Panc1 (cell line): ENCODE data around the gene METTL9. TPM values are rescaled to one million over a fixed set of nuclear protein-coding genes. Genes with fewer than 3 reads are reported as not detected.
"Not testable (repeated sequence)": the region's sequence is repeated elsewhere in the genome, so short reads cannot be mapped to it uniquely, and the experiment has no call there.

Experiments used
- ATAC-seq: fragments of 200-7000 bp; cut with Tn5 transposase; 2 replicates; pipeline ENCODE4 v1.9.1; 2020; ENCODE audit warnings: mild to moderate bottlenecking, moderate library complexity
- BruUV-seq: library from RNA; stranded (reverse); fragments of 400-500 nt; replicated peaks from 2 replicates; lab custom pipeline; 2021; lab: Mats Ljungman, UMichigan
- CTCF ChIA-PET: fragments of 300-600 bp; sonication (Branson Sonifier 250); formaldehyde crosslinking; loops from one replicate; lab custom pipeline; 2022; ENCODE audit warnings: antibody characterized with exemption; lab: Charles Lee
- POLR2A ChIA-PET: fragments of 300-600 bp; sonication (Branson Sonifier 250); formaldehyde crosslinking; loops from one replicate; lab custom pipeline; 2022; ENCODE audit warnings: antibody characterized with exemption; lab: Charles Lee
- DNase-seq: peaks from one replicate; pipeline ENCODE4 v3.0.0-alpha.2; 2010; ENCODE audit warnings: low read depth, low spot score
- H3K27ac ChIP-seq: 2 replicates; pipeline ENCODE4 v1.5.1; 2011; ENCODE audit warnings: mild to moderate bottlenecking, low read length, inconsistent platforms
- H3K27me3 ChIP-seq: fragments of 200-500 bp; sonication (Bioruptor generic); 2 replicates; pipeline ENCODE4 v1.6.0; 2014; ENCODE audit warnings: low read length, inconsistent platforms; ENCODE audit not compliant: control insufficient read depth, insufficient read depth
- H3K36me3 ChIP-seq: fragments of 200-500 bp; sonication (Bioruptor generic); 2 replicates; pipeline ENCODE4 v1.5.1; 2014; ENCODE audit warnings: inconsistent platforms, mild to moderate bottlenecking, low read length, moderate library complexity; ENCODE audit not compliant: control insufficient read depth, insufficient read depth
- H3K4me1 ChIP-seq: 2 replicates; pipeline ENCODE4 v1.5.1; 2011; ENCODE audit warnings: inconsistent platforms, mild to moderate bottlenecking, low read length, moderate library complexity; ENCODE audit not compliant: control insufficient read depth, insufficient read depth
- H3K4me3 ChIP-seq, 2 experiments: 2 replicates each; pipeline ENCODE4 v1.5.1; 2011 to 2012; ENCODE audit warnings: low read depth in 2 of 2, low read length in 2 of 2, mild to moderate bottlenecking in 2 of 2, inconsistent platforms in 1 of 2, moderate library complexity in 1 of 2
- H3K9me3 ChIP-seq: fragments of 200-500 bp; sonication (Bioruptor generic); 2 replicates; pipeline ENCODE4 v1.5.1; 2014; ENCODE audit warnings: low read depth, mild to moderate bottlenecking, inconsistent platforms, low read length, moderate library complexity; ENCODE audit not compliant: control insufficient read depth, insufficient read depth
- POLR2AphosphoS5 ChIP-seq: IDR thresholded peaks from 2 replicates; pipeline ENCODE4 v1.6.1; 2012; ENCODE audit warnings: mild to moderate bottlenecking, low read depth, low read length, moderate library complexity
- SIN3A ChIP-seq: IDR thresholded peaks from 2 replicates; pipeline ENCODE4 v1.6.1; 2012; ENCODE audit warnings: low read depth, mild to moderate bottlenecking, low read length, moderate library complexity, borderline replicate concordance; ENCODE audit not compliant: insufficient read depth
- TCF7L2 ChIP-seq: IDR thresholded peaks from 2 replicates; pipeline ENCODE4 v1.6.1; 2011; ENCODE audit warnings: mild to moderate bottlenecking, low read depth, low read length, inconsistent platforms
- in situ Hi-C: cut with HindIII; loops from 2 replicates; pipeline ENCODE4 v1.10.0; 2016; ENCODE audit warnings: low sequenced_read_pairs, low pct_unique_long_range_greater_than_20kb
- intact Hi-C: fragments of 100-400 bp; cut with micrococcal nuclease; formaldehyde crosslinking; loops from one replicate; pipeline ENCODE4 v1.10.0; 2022; ENCODE audit not compliant: unreplicated experiment
- total RNA-seq: library from RNA; stranded (reverse); gene quantifications from one replicate; pipeline ENCODE4 v1.2.1, GENCODE V29; 2021; ENCODE audit not compliant: unreplicated experiment
- TF ChIP-seq, protein P1 (sequence below): fragments of 450-650 bp; IDR thresholded peaks from 2 replicates; pipeline ENCODE4 v1.5.1; 2017; ENCODE audit warnings: mild to moderate bottlenecking
- TF ChIP-seq, protein P2 (sequence below), 2 experiments: IDR thresholded peaks; 2 replicates each; pipeline ENCODE4 v1.6.1; 2011 to 2012; ENCODE audit warnings: low read depth in 2 of 2, control low read depth in 1 of 2, low read length in 1 of 2, mild to moderate bottlenecking in 1 of 2, moderate library complexity in 1 of 2; ENCODE audit not compliant: insufficient read depth in 1 of 2

The METTL9 gene
- total RNA-seq, 1 experiment from 2014 or later: 86.1 TPM

DNA sequence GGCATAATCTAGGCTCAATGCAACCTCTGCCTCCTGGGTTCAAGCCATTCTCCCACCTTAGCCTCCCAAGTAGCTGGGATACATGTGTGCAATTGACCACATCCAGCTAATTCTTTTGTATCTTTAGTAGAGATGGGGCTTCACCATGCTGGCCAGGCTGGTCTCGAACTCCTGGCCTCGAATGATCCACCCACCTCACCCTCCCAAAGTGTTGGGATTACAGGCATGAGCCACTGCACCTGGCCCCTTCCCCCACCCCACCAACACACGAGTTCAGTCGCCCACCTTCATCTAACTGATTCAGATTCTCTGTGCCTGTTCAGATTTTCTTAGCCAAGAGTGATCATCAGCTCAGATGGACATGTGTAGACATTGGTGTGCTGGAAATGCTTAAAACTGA lies 25.0 kb upstream of the METTL9 start:
- CTCF ChIA-PET: no interaction called here
- BruUV-seq: no TSS peak
- in situ Hi-C loops: no loop called here

DNA sequence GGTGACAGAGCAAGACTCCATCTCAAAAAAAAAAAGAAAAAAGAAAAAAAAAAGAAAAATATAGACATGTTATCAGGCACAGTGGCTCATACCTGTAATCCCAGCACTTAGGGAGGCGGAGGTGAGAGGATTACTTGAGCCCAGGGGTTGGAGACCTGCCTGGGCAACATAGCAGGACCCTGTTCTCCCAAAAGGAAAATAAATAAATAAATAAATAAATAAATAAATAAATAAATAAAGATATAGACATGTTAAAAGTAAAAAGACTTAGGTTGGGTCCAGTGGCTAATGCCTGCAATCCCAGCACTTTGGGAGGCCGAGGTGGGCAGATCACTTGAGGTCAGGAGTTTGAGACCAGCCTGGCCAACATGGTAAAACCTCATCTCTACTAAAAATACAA lies 23.1 kb upstream of the METTL9 start:
- ATAC-seq, BruUV-seq, POLR2A ChIA-PET, H3K36me3 ChIP-seq, DNase-seq, H3K27me3 ChIP-seq, H3K4me1 ChIP-seq, H3K9me3 ChIP-seq, H3K4me3 ChIP-seq, intact Hi-C loops, in situ Hi-C loops, H3K27ac ChIP-seq: not testable (repeated sequence)
- CTCF ChIA-PET: interaction anchor here (0.7 kb wide), 1 partner anchor 13 kb away, joined by 4 read pairs; no protein-coding TSS in a partner anchor

More for the DNA sequence above, 25.0 kb upstream of the METTL9 start:
- Histone ChIP-seq H3K4me3 (no peak overlapping the region), H3K27ac (no peak overlapping the region), H3K36me3 (no peaks in the 10 kb centered on the region), H3K4me1 (no peaks in the 10 kb centered on the region), H3K9me3 (peaks cover 2% of the 10 kb centered on the region; the same call in 1 of the 2 replicates), H3K27me3 (peaks cover 9% of the 10 kb centered on the region; the same call in 1 of the 2 replicates)
- intact Hi-C loops: no loop called here
- ATAC-seq (no peak), DNase-seq (no peak)
- POLR2A ChIA-PET: interaction anchor here (0.7 kb wide), 2 partner anchors 81 to 367 kb away, joined by 3 to 8 read pairs; no protein-coding TSS in a partner anchor
- TF ChIP-seq TCF7L2: no peak
- no peak for TF ChIP-seq SIN3A
- TF ChIP-seq, protein P1, sequence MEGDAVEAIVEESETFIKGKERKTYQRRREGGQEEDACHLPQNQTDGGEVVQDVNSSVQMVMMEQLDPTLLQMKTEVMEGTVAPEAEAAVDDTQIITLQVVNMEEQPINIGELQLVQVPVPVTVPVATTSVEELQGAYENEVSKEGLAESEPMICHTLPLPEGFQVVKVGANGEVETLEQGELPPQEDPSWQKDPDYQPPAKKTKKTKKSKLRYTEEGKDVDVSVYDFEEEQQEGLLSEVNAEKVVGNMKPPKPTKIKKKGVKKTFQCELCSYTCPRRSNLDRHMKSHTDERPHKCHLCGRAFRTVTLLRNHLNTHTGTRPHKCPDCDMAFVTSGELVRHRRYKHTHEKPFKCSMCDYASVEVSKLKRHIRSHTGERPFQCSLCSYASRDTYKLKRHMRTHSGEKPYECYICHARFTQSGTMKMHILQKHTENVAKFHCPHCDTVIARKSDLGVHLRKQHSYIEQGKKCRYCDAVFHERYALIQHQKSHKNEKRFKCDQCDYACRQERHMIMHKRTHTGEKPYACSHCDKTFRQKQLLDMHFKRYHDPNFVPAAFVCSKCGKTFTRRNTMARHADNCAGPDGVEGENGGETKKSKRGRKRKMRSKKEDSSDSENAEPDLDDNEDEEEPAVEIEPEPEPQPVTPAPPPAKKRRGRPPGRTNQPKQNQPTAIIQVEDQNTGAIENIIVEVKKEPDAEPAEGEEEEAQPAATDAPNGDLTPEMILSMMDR: no peak
- no peak for TF ChIP-seq POLR2AphosphoS5
- TF ChIP-seq, protein P2, sequence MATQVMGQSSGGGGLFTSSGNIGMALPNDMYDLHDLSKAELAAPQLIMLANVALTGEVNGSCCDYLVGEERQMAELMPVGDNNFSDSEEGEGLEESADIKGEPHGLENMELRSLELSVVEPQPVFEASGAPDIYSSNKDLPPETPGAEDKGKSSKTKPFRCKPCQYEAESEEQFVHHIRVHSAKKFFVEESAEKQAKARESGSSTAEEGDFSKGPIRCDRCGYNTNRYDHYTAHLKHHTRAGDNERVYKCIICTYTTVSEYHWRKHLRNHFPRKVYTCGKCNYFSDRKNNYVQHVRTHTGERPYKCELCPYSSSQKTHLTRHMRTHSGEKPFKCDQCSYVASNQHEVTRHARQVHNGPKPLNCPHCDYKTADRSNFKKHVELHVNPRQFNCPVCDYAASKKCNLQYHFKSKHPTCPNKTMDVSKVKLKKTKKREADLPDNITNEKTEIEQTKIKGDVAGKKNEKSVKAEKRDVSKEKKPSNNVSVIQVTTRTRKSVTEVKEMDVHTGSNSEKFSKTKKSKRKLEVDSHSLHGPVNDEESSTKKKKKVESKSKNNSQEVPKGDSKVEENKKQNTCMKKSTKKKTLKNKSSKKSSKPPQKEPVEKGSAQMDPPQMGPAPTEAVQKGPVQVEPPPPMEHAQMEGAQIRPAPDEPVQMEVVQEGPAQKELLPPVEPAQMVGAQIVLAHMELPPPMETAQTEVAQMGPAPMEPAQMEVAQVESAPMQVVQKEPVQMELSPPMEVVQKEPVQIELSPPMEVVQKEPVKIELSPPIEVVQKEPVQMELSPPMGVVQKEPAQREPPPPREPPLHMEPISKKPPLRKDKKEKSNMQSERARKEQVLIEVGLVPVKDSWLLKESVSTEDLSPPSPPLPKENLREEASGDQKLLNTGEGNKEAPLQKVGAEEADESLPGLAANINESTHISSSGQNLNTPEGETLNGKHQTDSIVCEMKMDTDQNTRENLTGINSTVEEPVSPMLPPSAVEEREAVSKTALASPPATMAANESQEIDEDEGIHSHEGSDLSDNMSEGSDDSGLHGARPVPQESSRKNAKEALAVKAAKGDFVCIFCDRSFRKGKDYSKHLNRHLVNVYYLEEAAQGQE (IDR thresholded peaks at IDR 0.05; ENCODE audit: insufficient read depth in 1 of 2, low read depth in 2 of 2, low read length in 1 of 2): no peak

DNA sequence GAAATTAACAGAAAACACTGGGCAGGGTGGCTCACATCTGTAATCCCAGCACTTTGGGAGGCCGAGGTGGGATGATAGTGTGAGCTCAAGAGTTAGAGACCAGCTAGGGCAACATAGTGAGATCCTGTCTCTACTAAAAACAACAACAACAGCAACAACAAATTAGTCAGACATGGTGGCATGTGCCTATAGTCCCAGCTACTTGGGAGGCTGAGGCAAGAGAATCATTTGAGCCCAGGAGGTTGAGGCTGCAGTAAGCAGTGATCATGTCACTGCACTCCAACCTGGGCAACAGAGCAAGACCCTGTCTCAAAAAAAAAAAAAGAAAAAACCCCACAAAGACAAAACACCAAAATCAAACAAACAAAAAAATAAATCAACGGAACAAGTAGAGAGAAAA lies 21.9 kb upstream of the METTL9 start:
- intact Hi-C loops, in situ Hi-C loops, H3K4me3 ChIP-seq, H3K4me1 ChIP-seq, ATAC-seq, H3K9me3 ChIP-seq, H3K36me3 ChIP-seq, BruUV-seq, H3K27ac ChIP-seq, DNase-seq, H3K27me3 ChIP-seq: not testable (repeated sequence)
- CTCF ChIA-PET: interaction anchor here (0.6 kb wide), 1 partner anchor 135 kb away, joined by 3 read pairs; no protein-coding TSS in a partner anchor
- POLR2A ChIA-PET: interaction anchor here (0.6 kb wide), 1 partner anchor 99 kb away, joined by 3 read pairs; no protein-coding TSS in a partner anchor

DNA sequence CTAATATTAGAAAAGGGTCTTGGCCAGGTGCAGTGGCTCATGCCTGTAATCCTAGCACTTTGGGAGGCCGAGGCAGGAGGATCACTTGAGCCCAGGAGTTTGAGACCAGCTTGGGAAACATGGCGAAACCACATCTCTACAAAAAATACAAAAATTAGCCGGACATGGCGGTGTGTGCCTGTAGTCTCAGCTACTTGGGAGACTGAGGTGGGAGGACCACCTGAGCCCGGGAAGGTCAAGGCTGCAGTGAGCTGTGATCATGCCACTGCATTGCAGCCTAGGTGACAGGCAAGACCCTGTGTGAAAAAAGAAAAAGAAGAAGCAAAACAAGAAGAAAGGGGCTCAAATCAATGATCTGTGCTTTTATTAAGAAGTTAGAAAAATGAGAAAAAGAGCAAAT lies 21.1 kb upstream of the METTL9 start:
- ATAC-seq, CTCF ChIA-PET, H3K9me3 ChIP-seq, H3K27ac ChIP-seq, H3K4me1 ChIP-seq, DNase-seq, intact Hi-C loops, POLR2A ChIA-PET, H3K27me3 ChIP-seq, H3K4me3 ChIP-seq, BruUV-seq, in situ Hi-C loops, H3K36me3 ChIP-seq: not testable (repeated sequence)

DNA sequence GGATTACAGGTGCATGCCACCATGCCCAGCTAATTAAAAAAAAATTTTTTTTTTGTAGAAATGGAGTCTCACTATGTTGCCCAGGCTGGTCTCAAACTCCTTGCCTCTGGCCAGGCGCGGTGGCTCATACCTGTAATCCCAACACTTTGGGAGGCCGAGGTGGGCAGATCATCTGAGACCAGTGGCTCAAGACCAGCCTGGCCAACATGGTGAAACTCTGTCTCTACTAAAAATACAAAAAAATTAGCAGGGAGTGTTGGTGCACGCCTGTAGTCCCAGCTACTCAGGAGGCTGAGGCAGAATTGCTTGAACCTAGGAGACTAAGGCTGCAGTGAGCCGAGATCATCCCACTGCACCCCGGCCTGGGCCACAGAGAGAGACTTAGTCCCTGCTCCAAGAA lies 19.2 kb upstream of the METTL9 start:
- H3K9me3 ChIP-seq, BruUV-seq, H3K27ac ChIP-seq, H3K36me3 ChIP-seq, DNase-seq, H3K4me1 ChIP-seq, H3K27me3 ChIP-seq, ATAC-seq, POLR2A ChIA-PET, CTCF ChIA-PET, in situ Hi-C loops, H3K4me3 ChIP-seq: not testable (repeated sequence)
- intact Hi-C loops: loop anchor here (5.0 kb wide), 1 partner anchor 57 kb away; no protein-coding TSS in a partner anchor
